Keratinocyte (primary cell): ENCODE measurements around the gene CTIF.

Experiments used
- CTCF ChIP-seq, 3 experiments: IDR thresholded peaks in 1 of 3; conservative IDR thresholded peaks in 1 of 3; optimal IDR thresholded peaks in 1 of 3; 2 replicates in 2 of 3; 3 replicates in 1 of 3; pipeline versions ENCODE3 to v1.5.1; 2011; ENCODE audit warnings: low read length in 3 of 3, mild to moderate bottlenecking in 3 of 3, moderate library complexity in 2 of 3, control low read depth in 1 of 3, inconsistent platforms in 1 of 3; ENCODE audit not compliant: insufficient read depth in 2 of 3; ENCODE audit errors: extremely low read depth in 1 of 3
- EZH2 ChIP-seq: IDR thresholded peaks from one replicate; pipeline ENCODE4 v1.6.1; 2012; ENCODE audit warnings: inconsistent platforms, mild to moderate bottlenecking, low read length, moderate library complexity

GRCh38 chr18:48534364-48534763 is 4.5 kb upstream of the CTIF start:
- no peak for TF ChIP-seq CTCF (optimal IDR thresholded peaks at IDR 0.05 in 1 of 3, IDR thresholded peaks at IDR 0.05 in 1 of 3, conservative IDR thresholded peaks at IDR 0.05 in 1 of 3; ENCODE audit: extremely low read depth in 1 of 3, insufficient read depth in 2 of 3, low read length in 3 of 3)
- TF ChIP-seq EZH2, result no peak
